AG09309 (cell line): ENCODE results near the gene SLC4A7.
"Not testable (repeated sequence)": the region's sequence is repeated elsewhere in the genome, so short reads cannot be mapped to it uniquely, and the experiment has no call there.

Experiments
- DNase-seq: peaks from one replicate; pipeline ENCODE4 v3.0.0-alpha.2; 2010; ENCODE audit warnings: low read depth
- H3K4me3 ChIP-seq: 2 replicates; pipeline ENCODE4 v1.5.1; 2011; ENCODE audit warnings: mild to moderate bottlenecking, low read depth, low read length, moderate library complexity; ENCODE audit not compliant: control insufficient read depth
- TF ChIP-seq, protein P1 (sequence below): IDR thresholded peaks from 2 replicates; pipeline ENCODE4 v1.5.1; 2011; ENCODE audit warnings: mild to moderate bottlenecking, low read depth, low read length, inconsistent platforms; ENCODE audit not compliant: insufficient read depth, control insufficient read depth; ENCODE audit errors: missing control alignments

The SLC4A7 gene

DNA sequence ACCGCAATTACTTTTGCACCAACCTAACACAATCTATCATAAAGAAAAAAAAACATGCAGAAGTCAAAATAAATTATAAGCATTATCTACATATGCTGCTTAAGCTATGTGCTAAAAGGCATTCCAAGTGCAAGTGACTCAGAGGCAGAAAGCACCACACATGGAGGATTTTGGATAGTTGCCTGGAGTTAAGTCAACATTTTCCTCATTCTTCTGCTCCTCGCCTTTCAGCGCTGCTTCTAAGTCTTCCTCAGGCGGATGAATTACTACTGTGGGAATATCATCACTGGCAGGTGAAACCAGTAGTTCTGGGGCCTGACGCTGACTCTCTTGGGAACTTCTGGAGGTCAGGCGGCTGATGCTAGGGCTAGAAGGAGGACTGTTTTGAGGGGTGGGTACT lies 53.1 kb downstream of the SLC4A7 start:
- TF ChIP-seq, protein P1, sequence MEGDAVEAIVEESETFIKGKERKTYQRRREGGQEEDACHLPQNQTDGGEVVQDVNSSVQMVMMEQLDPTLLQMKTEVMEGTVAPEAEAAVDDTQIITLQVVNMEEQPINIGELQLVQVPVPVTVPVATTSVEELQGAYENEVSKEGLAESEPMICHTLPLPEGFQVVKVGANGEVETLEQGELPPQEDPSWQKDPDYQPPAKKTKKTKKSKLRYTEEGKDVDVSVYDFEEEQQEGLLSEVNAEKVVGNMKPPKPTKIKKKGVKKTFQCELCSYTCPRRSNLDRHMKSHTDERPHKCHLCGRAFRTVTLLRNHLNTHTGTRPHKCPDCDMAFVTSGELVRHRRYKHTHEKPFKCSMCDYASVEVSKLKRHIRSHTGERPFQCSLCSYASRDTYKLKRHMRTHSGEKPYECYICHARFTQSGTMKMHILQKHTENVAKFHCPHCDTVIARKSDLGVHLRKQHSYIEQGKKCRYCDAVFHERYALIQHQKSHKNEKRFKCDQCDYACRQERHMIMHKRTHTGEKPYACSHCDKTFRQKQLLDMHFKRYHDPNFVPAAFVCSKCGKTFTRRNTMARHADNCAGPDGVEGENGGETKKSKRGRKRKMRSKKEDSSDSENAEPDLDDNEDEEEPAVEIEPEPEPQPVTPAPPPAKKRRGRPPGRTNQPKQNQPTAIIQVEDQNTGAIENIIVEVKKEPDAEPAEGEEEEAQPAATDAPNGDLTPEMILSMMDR = no peak
- H3K4me3 ChIP-seq = no peak overlapping the region
- DNase-seq = peak; percentile 92

DNA sequence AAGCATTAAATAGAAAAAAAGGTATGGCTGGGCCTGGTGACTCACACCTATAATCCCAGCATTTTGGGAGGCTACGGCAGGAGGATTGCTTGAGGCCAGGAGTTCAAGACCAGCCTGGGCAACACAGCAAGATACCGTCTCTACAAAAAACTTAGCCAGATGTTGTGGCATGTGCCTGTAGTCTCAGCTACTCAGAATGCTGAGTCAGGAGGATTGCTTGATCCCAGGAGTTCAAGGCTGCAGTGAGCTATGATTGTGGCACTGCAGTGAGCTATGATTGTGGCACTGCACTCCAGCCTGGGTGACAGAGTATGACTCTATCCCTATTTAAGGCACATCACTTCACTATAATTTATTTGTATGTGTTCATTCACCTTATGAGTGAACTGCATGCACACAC lies 54.3 kb downstream of the SLC4A7 start:
- no peak for DNase-seq
- TF ChIP-seq, protein P1 = no peak
- H3K4me3 ChIP-seq = no peak overlapping the region

DNA sequence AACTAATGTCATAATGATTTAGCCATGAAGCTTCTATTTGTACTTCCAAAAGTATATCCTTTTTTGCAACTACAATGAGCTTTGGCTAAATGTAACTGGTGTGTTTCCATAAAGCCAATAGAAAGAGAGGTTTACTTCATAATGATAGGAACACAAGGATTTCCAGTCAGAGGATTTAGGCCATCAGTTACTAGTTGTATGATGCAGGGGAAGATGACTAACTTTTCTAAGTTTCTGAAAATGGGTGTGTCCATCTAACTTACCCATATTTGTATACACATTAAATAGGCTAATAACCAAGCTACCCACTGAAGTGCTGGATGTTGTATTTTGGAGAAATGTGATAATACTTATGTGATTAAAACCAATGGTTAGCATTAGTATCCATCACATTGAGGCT lies 55.7 kb downstream of the SLC4A7 start:
- DNase-seq = no peak
- no peak overlapping the region for H3K4me3 ChIP-seq
- TF ChIP-seq, protein P1 = no peak

DNA sequence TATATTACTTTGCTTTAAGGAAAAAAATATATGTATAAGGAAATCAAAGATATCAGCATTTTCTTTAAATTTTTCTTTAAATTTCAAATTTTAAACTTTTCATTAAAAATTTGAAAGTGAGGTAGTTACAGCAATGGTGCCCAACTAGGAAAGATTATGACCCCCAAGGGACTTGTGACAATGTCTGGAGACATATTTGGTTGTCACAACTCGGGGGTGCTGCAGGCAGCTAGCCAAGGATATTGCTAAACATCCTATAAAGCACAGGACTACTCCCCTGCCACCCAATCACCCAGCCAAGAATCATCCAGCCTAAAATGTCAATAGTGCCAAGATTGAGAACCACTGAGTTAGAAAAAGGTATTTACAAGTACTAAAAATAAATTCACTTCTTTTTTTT lies 57.3 kb downstream of the SLC4A7 start:
- TF ChIP-seq, protein P1 = no peak
- DNase-seq = no peak
- H3K4me3 ChIP-seq = no peak overlapping the region

DNA sequence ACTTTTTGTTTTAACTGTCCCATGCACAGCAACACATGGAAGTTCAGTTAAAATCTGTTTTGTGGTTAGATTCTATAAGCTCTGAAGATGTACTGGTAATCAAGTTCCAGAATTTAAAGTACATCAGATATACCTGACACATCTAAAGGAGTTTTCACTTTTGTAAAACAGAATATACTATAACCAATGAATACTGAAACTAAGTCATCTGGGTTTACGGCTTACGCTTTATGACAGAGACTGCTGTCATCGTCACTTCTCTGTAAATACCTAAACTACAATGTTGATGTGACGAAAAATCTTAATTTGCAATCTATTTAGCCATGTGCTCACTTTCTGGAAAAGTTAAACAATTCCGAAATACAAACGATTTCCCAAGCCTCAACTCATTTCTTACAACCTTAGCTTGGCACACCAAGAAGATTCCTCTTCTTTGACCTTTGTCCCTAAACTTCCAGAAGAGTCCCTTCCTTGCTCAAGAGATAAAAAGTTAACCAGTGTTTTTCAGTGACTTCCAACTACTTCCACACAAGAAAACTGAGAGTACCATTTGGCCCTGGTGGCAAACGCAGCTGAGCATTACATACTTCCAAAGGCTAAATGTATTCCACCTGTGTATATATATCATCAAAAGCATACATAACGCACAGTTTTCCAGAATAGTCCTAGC lies 58.2 kb downstream of the SLC4A7 start:
- TF ChIP-seq, protein P1 = no peak

DNA sequence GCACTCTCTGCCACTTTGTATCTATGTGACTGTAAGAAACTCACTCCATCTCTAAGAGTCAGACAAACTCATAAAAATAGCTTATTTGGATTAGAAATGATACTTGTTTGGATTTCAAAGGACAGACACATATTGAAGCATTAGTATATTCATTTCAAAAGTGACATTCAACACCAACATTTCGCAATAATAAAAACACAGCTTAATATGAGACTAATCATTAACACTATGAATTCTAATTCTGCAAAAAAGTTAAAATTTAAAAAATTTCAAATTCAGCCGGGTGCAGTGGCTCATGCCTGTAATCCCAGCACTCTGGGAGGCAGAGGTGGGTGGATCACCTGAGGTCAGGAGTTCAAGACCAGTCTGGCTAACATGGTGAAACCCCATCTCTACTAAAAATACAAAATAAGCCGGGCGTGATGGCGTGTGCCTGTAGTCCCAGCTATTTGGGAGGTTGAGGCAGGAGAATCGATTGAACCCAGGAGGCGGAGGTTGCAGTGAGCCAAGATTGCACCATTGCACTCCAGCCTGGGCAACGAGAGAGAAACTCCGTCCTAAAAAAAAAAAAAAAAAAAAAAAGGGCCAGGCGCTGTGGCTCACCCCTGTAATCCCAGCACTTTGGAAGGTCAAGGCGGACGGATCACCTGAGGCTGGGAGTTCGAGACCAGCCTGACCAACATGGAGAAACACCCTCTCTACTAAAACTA lies 59.2 kb downstream of the SLC4A7 start:
- DNase-seq, H3K4me3 ChIP-seq: not testable (repeated sequence)

More for the DNA sequence above, 58.2 kb downstream of the SLC4A7 start:
- H3K4me3 ChIP-seq = no peak overlapping the region
- no peak for DNase-seq

DNA sequence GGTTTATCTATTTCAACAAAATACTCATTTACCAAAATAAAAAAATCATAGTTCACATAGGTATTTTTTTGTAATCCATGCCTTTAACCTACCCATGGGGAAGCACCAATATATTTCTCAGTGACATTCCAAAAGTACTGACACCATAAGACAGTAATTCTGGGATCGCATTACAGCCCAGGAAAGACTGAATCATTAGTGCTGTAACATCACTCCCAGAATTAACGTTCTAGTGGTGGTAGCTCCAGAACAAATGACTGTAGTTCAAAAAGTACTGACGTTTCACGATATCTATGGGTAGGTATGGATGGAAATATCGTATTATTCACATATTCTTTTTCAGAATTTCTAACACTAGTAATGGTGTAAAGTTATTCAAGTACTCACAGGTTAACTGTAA lies 60.7 kb downstream of the SLC4A7 start:
- TF ChIP-seq, protein P1 = no peak
- peak; percentile 50 for DNase-seq
- no peak overlapping the region for H3K4me3 ChIP-seq
